8988T (cell line): ENCODE data around the gene CREBZF.
"Not testable (repeated sequence)": the region's sequence is repeated elsewhere in the genome, so short reads cannot be mapped to it uniquely, and the experiment has no call there.

Experiments
- DNase-seq: peaks from one replicate; pipeline ENCODE4 v3.0.0; 2011

Gene CREBZF

GRCh38 chr11:85670949-85671663 lies 6.2 kb upstream of the CREBZF start:
- DNase-seq, result not testable (repeated sequence)

GRCh38 chr11:85668157-85668556 lies 3.2 kb upstream of the CREBZF start:
- no peak for DNase-seq

- DNase-seq, result no peak
These were observed 1.8 kb upstream of the CREBZF start for GRCh38 chr11:85666687-85667086.

- DNase-seq, result no peak
These were observed 804 bp upstream of the CREBZF start for GRCh38 chr11:85665733-85666132.

GRCh38 chr11:85663753-85664614 lies 945 bp downstream of the CREBZF start:
- peak; percentile 47 for DNase-seq

GRCh38 chr11:85663080-85663752 lies 1.7 kb downstream of the CREBZF start:
- no peak for DNase-seq

GRCh38 chr11:85661972-85662664 lies 2.8 kb downstream of the CREBZF start:
- no peak for DNase-seq

- DNase-seq, result no peak
These were observed 6.7 kb downstream of the CREBZF start for GRCh38 chr11:85658180-85658579.

GRCh38 chr11:85656777-85657176 lies 8.2 kb downstream of the CREBZF start:
- DNase-seq, result no peak

GRCh38 chr11:85654343-85654742 lies 10.6 kb downstream of the CREBZF start:
- DNase-seq, result not testable (repeated sequence)

GRCh38 chr11:85652786-85653447 lies 12.0 kb downstream of the CREBZF start:
- DNase-seq, result no peak

- DNase-seq, result no peak
These were observed 13.8 kb downstream of the CREBZF start for GRCh38 chr11:85651118-85651517.

- peak; percentile 41 for DNase-seq
These were observed 17.2 kb downstream of the CREBZF start, which contains the start of gene TMEM126A for GRCh38 chr11:85647604-85648299. Gene TMEM126A, plus strand, starts transcription at chr11:85647967. Its CDS starts 2,289 bp downstream, at chr11:85650256.

- no peak for DNase-seq
These were observed 17.9 kb downstream of the CREBZF start for GRCh38 chr11:85647078-85647477.

- DNase-seq, result no peak
These were observed 21.7 kb downstream of the CREBZF start for GRCh38 chr11:85643191-85643614.

- DNase-seq, result no peak
These were observed 30.2 kb downstream of the CREBZF start for GRCh38 chr11:85634747-85635146.

GRCh38 chr11:85628771-85629341 lies 36.1 kb downstream of the CREBZF start:
- no peak for DNase-seq

GRCh38 chr11:85627998-85628770 lies 36.7 kb downstream of the CREBZF start, which contains the start of gene TMEM126B:
Gene TMEM126B, plus strand, starts transcription at chr11:85628593. Its CDS starts 15 bp downstream, at chr11:85628608.
- peak; percentile 43 for DNase-seq

- DNase-seq, result no peak
These were observed 37.5 kb downstream of the CREBZF start, which contains the start of gene DLG2 for GRCh38 chr11:85627332-85627997. Gene DLG2, minus strand, starts transcription at chr11:85627344.

GRCh38 chr11:85626496-85626895 lies 38.4 kb downstream of the CREBZF start:
- no peak for DNase-seq
